GM12872 (cell line): ENCODE results near the gene SLC44A3.

Experiments
- CTCF ChIP-seq: IDR thresholded peaks from 3 replicates; pipeline ENCODE4 v1.5.1; 2011; ENCODE audit warnings: low read depth, mild to moderate bottlenecking, low read length, moderate library complexity; ENCODE audit not compliant: insufficient read depth

Gene SLC44A3

GRCh38 chr1:94920061-94920460, 99.9 kb downstream of the SLC44A3 start:
- TF ChIP-seq CTCF: no peak

DNA sequence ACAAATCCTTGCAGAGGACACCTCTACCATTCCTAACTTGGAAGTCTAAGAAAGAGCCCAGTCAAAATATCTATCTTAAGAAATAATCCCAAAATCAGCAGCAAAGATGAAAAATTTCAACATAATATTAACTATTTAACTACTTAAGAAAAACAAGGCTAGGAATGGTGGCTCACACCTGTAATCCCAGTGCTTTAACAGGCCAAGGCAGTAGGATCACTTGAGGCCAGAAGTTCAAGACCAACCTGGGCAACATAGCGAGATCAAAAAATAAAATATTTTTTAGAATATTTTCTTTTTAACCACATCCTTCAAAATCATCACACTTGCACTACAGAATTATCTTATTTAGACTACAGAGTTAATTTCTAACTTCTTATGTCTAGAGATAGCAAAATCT, 101.8 kb downstream of the SLC44A3 start:
- no peak for TF ChIP-seq CTCF

DNA sequence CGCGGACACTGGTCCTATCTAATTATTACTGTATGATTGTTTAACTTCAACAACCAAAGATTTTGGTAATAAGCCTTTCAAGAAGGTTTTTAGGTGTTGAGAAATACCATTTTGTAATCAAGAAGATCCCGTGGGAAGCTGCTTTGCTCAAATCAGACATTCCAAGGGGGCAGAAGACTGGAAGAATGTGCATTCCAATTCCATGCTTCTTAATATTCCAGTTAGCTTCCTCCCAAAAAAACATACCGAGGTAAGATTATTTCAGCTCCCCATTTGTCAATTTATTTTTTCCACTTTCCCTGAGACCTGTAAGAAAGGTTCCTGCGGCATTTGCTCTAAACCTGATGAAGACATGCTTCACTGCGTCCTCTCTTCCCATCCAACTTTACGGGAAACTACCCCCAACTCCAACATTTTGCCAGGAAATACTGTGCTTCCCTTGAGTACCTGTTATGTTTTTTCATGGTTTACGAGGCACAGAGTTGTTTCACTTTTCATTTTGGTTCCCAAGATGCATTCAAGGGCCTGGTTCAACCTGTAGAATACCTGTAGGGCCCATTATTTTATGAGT, 102.7 kb downstream of the SLC44A3 start:
- TF ChIP-seq CTCF: no peak

- no peak for TF ChIP-seq CTCF
Observed at GRCh38 chr1:94925004-94925403, 104.8 kb downstream of the SLC44A3 start.

DNA sequence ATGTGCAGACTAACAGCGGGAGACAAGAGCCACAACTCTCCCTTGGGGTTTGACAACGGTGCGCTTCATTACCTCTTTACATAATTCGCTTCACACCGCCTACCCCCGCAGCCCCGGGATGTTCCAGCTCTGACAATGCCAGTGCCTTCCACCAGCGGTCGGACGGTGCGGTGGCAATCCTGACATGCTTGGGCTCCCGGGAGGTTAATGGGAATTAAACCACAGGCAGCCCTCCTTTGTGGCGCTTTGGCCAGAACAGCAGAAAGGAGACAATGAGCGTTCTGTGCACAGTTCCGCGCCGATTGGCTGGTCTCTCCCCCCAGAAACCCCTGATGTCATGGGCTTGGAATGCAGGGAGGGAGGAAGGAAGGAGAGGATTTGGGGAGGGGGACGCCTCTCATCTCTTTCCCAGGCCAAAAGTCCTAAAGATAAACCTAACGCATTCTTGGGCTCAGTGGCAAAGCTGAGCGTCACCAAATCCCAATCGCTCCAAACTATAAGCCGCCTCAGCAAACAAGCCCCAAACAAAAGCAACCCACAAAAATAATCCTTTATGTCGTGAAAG, 105.5 kb downstream of the SLC44A3 start:
- no peak for TF ChIP-seq CTCF

- peak; percentile 18; the same call in 1 of the 3 replicates for TF ChIP-seq CTCF
Observed at GRCh38 chr1:94926126-94926914, 106.2 kb downstream of the SLC44A3 start.

GRCh38 chr1:94926915-94927404, 106.8 kb downstream of the SLC44A3 start, which contains the start of gene CNN3:
CNN3 (minus strand) TSS chr1:94927110; CDS start chr1:94926894, 216 bp downstream.
- TF ChIP-seq CTCF: no peak
